Hepatocyte (in vitro differentiated cells): Measurements from ENCODE around the gene GBP2.

ENCODE experiments used
- EZH2phosphoT487 ChIP-seq: fragments of 200-600 bp; sonication (generic); IDR thresholded peaks from one replicate; pipeline ENCODE4 v1.6.1; 2018; ENCODE audit warnings: antibody characterized with exemption, mild to moderate bottlenecking, low read depth, moderate library complexity; ENCODE audit not compliant: unreplicated experiment, severe bottlenecking
- TF ChIP-seq, protein P1 (sequence below): fragments of 200-600 bp; sonication (generic); IDR thresholded peaks from 2 replicates; pipeline ENCODE4 v1.5.1; 2016; ENCODE audit warnings: antibody characterized with exemption, mild to moderate bottlenecking; ENCODE audit not compliant: poor library complexity

DNA sequence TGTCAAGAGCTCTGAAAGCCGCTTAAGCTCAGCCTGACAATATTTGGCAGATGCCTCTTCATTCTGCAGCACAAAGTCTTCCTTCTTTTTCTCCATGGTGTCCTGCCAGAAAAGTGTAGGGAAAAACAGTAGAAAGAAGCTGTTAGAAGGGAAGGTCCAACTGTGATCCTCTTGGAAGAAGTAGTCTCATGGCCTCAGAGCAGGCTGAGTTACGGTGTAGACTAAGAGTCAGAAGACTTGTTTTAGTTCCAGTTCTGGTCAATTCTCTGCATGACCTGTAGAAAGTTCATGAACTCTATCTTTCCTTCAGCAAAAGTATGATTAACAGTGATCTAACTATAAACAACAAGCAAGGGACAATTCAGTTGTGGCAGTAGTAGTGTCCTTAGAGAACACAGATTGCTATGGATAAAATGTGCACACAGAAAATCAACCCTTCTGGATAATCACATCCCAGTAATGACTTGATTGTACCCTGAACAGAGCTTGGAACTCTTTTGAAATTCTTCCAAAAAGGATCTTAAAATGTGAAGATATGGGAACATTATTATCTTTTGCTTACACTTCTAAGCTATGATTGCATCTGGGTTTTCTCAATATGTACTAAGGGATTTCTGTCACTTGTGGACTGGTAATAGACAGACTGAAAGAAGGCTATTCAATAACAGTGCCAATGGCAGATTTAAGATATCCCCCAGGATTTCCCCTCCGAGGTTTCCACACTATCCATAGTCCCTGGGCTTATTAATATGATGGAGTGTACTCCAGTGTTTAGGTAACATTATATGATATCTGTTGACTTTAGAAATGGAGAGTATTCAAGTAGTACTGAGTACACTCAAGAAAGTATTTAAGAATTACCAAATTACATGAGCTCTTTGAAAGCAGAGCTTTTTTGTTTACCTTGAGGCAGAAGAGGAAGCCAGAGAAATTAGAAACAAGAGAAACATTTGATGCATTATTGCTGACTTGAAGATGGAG, 22.1 kb upstream of the GBP2 start:
- TF ChIP-seq, protein P1, sequence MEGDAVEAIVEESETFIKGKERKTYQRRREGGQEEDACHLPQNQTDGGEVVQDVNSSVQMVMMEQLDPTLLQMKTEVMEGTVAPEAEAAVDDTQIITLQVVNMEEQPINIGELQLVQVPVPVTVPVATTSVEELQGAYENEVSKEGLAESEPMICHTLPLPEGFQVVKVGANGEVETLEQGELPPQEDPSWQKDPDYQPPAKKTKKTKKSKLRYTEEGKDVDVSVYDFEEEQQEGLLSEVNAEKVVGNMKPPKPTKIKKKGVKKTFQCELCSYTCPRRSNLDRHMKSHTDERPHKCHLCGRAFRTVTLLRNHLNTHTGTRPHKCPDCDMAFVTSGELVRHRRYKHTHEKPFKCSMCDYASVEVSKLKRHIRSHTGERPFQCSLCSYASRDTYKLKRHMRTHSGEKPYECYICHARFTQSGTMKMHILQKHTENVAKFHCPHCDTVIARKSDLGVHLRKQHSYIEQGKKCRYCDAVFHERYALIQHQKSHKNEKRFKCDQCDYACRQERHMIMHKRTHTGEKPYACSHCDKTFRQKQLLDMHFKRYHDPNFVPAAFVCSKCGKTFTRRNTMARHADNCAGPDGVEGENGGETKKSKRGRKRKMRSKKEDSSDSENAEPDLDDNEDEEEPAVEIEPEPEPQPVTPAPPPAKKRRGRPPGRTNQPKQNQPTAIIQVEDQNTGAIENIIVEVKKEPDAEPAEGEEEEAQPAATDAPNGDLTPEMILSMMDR, result no peak
- TF ChIP-seq EZH2phosphoT487, result no peak
